GM11168 (cell line): ENCODE measurements around the gene CYP4A22.

Experiments used
- in situ Hi-C: fragments of 300-500 bp; cut with MboI; formaldehyde crosslinking; loops from one replicate; pipeline ENCODE4 v1.12.0; 2022; ENCODE audit warnings: low sequenced_read_pairs; ENCODE audit not compliant: unreplicated experiment

Gene CYP4A22

GRCh38 chr1:47183308-47184089, 46.3 kb downstream of the CYP4A22 start:
- in situ Hi-C loops, result loop anchor here (25.0 kb wide), 2 partner anchors 229 to 529 kb away; partner anchors contain the start of gene FOXE3

DNA sequence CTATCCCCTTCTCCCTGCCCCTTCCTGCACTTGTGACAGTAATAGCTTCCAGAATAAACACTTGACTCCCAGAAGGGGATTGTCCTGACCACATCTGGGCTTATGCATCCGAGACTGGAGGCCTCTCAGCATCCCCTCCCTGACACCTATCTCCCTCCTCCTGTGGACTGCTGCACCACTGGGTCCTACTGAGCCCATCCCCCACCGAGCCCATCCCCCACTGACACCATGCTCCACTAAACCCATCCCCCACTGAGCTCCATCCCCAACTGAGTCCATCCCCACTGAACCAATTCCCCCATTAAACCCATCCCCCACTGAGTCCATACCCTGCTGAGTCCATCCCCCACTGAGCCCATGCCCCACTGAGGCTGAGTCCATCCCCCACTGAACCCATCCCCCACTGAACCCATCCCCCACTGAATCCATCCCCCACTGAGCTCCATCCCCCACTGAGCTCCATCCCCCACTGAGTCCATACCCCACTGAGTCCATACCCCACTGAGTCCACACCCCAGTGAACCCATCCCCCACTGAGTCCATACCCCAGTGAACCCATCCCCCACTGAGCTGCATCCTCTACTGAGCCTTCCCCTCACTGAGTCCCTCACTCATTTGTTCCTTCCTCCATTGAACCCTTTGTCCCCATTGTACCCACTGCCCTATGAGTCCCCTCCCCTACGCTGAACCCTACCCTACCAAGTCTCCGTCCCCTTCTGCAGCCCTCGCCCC, 47.0 kb downstream of the CYP4A22 start:
- in situ Hi-C loops, result loop anchor here (25.0 kb wide), 2 partner anchors 228 to 528 kb away; partner anchors contain the start of gene FOXE3

- in situ Hi-C loops, result loop anchor here (25.0 kb wide), 2 partner anchors 227 to 527 kb away; partner anchors contain the start of gene FOXE3
Measured at GRCh38 chr1:47184822-47185677, 47.8 kb downstream of the CYP4A22 start.

GRCh38 chr1:47186267-47187185, 49.3 kb downstream of the CYP4A22 start:
- in situ Hi-C loops, result loop anchor here (25.0 kb wide), 2 partner anchors 226 to 526 kb away; partner anchors contain the start of gene FOXE3

DNA sequence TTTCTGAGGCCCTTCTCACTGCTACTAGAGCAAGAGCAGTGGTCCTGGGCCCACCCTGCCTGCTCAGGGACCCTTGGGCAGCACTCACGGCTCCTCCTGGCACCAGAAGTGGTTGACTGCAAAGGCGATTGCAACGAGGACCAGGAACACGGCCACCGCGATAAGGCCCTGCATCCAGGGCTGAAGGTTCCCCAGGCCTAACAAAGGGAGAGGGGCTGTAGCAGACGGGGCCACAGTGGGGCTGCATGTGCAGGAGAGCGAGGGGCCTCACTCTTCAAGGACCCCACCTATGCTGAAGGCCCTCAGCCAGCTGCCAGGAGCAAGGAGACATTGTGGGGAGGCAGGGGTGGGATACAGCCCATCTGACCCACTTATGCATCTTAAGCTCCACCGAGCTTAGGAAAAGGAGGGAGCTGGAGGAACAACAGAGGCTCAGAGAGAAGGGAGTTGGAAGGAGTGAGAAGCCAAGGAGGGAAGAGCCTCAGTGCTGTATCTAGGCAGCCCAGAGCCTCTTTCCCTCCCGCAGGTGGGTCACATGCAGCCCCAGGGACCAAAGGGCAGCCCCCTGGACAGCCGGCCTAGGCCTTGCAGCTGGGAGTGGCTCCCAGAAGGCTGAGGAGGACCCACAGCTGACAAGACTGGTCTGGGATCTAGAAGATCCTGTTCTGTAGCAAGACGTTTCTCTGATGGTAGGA, 50.1 kb downstream of the CYP4A22 start:
- in situ Hi-C loops, result loop anchor here (25.0 kb wide), 2 partner anchors 225 to 525 kb away; partner anchors contain the start of gene FOXE3

DNA sequence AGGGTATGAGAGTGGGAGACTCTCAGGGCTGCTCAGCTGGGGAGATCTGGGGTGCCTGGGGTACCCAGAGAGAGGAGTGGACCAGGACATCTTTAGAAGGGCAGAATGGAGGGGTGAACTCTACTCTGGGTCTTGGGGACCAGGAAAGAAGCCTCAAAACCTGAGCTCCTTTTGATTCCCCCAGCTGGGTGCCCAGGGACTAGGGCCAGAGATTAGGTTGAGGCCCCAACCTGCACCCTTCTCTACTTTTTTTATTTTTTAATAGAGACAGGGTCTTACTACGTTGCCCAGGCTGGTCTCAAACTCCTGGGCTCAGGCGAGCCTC, 50.6 kb downstream of the CYP4A22 start:
- in situ Hi-C loops, result loop anchor here (25.0 kb wide), 2 partner anchors 224 to 524 kb away; partner anchors contain the start of gene FOXE3

GRCh38 chr1:47188791-47189785, 51.8 kb downstream of the CYP4A22 start:
- in situ Hi-C loops, result loop anchor here (25.0 kb wide), 2 partner anchors 223 to 523 kb away; partner anchors contain the start of gene FOXE3

- in situ Hi-C loops, result loop anchor here (25.0 kb wide), 2 partner anchors 222 to 522 kb away; partner anchors contain the start of gene FOXE3
Measured at GRCh38 chr1:47189844-47190508, 52.7 kb downstream of the CYP4A22 start, which contains the start of gene PDZK1IP1. Gene PDZK1IP1 (minus strand): TSS chr1:47190036. CDS start chr1:47189932, 104 bp downstream.

DNA sequence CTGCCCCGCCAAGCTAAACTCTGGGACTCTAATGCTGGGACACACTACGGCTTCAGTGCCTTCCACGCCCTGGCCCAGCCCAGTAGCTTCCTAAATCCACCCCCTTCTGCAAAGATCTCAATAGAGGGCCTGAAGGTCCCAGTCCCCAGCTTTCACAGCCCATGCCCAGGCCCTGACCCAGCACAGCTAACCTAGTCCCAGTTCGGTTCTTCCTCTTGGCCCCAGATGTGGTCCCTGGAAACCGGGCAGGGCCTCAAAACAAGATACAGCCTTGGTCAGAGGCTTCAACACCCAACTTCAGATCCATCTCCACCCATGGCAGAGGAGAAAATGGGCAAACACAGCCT, 53.2 kb downstream of the CYP4A22 start:
- in situ Hi-C loops, result loop anchor here (25.0 kb wide), 2 partner anchors 222 to 522 kb away; partner anchors contain the start of gene FOXE3

DNA sequence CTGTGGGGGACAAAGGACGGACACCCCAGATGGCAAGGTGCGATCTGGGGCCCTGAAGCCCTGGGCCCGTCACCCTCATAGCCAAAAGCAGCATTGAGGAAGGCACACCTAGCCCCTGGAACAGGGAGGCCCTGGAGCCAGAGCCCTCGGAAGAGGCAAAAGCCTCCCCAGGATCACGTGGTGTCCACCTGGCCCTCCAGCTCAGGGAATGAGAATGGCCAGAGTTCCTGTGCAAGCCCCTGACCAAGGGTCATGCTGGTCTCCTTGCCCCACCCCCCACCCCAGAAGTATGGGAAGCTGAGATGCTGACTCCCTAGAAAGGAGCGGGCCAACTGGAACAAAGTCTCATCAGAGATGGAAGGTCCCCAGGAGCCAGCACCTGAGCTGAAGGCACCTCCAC, 53.6 kb downstream of the CYP4A22 start:
- in situ Hi-C loops, result loop anchor here (25.0 kb wide), 2 partner anchors 221 to 521 kb away; partner anchors contain the start of gene FOXE3

DNA sequence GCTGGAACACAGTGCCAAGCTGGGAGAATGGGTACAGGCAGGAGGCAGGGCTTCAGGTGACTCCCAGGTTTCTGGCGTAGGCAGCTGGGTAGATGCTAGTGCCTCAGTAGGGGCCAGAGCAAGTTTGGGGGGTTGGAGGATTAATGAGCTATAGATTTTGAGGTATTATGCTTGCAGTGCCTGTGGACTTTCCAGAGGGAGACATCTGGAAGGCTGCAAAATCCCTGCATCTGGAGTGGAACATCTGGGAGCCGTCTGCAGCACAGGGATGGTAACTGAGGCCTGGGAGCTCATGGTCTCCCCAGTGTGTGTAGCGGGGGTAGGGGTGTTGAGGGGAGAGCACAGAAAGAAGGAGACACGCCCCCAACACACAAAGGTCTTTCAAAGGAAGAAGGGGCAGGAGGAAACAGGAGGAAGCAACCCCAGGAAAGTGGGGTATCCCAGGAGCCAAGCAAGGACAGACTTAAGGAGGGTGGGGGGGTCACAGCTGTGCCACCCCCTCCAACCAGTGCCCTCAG, 54.8 kb downstream of the CYP4A22 start:
- in situ Hi-C loops, result loop anchor here (25.0 kb wide), 2 partner anchors 220 to 520 kb away; partner anchors contain the start of gene FOXE3

GRCh38 chr1:47192458-47193384, 55.5 kb downstream of the CYP4A22 start:
- in situ Hi-C loops, result loop anchor here (25.0 kb wide), 2 partner anchors 220 to 520 kb away; partner anchors contain the start of gene FOXE3

GRCh38 chr1:47193496-47193895, 56.3 kb downstream of the CYP4A22 start:
- in situ Hi-C loops, result loop anchor here (25.0 kb wide), 2 partner anchors 219 to 519 kb away; partner anchors contain the start of gene FOXE3

- in situ Hi-C loops, result loop anchor here (25.0 kb wide), 2 partner anchors 218 to 518 kb away; partner anchors contain the start of gene FOXE3
Measured at GRCh38 chr1:47194311-47194710, 57.1 kb downstream of the CYP4A22 start.

DNA sequence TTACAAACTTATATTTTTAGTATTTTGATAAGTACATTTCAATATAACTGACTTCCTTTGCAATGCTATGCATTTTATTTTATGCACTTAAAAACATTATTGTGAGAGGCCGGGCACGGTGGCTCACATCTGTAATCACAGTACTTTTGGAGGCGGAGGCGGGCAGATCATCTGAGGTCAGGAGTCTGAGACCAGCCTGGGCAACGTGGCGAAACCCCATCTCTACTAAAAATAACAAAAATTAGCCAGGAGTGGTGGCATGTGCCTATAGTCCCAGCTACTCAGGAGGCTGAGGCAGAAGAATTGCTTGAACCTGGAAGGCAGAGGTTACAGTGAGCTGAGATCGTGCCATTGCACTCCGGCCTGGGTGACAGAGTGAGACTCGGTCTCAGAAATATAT, 58.7 kb downstream of the CYP4A22 start:
- in situ Hi-C loops, result loop anchor here (25.0 kb wide), 2 partner anchors 216 to 516 kb away; partner anchors contain the start of gene FOXE3
